CD4-positive, alpha-beta T cell treated with Interleukin-2 at 100 ng/mL for 4 hours (primary cell): ENCODE results near the gene ZBTB14.

Experiments
- DNase-seq: peaks from one replicate; pipeline ENCODE4 v3.0.0-alpha.2; 2020; ENCODE audit warnings: low spot score

ZBTB14 gene, protein sequence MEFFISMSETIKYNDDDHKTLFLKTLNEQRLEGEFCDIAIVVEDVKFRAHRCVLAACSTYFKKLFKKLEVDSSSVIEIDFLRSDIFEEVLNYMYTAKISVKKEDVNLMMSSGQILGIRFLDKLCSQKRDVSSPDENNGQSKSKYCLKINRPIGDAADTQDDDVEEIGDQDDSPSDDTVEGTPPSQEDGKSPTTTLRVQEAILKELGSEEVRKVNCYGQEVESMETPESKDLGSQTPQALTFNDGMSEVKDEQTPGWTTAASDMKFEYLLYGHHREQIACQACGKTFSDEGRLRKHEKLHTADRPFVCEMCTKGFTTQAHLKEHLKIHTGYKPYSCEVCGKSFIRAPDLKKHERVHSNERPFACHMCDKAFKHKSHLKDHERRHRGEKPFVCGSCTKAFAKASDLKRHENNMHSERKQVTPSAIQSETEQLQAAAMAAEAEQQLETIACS

DNA sequence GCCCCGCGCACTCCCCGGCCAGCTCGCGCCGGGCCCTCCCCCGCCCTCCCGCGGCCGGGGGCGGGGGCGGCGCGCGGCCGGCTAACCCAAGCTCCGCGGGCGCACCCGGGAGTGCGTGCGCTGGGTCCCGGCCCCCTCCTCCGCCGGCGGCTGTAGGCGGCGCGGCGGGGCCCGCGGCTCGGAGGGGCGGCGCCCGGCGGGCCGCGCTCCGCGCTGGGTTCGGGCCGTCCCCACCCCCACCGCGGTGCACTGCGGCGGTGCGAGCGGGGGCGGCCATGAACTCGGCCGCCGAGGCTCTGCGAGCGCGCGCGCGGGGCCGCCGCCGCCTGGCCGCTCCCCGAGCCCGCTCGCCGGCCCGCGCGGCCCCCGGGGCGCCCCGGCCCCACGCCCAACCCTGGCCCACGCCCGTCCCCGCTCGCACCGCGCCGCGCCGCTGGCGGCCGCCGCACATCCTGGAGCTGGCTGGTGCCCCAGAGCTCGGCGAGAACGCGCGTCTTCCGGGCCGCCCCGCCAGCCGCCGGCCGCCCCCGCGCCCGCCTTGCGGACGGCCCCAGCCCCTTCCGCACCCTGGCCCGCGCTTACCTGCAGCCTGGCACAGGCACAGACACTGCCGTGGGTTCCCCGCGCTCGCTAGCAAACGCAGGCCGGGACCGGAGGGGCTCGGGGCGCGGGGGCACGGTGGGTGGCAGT is at the start of gene ZBTB14:
Gene ZBTB14, minus strand, starts transcription at position 496 of the 690 bp plus-strand sequence. CDS start 2,480 bp downstream, outside the sequence.
- peak; percentile 58 for DNase-seq

DNA sequence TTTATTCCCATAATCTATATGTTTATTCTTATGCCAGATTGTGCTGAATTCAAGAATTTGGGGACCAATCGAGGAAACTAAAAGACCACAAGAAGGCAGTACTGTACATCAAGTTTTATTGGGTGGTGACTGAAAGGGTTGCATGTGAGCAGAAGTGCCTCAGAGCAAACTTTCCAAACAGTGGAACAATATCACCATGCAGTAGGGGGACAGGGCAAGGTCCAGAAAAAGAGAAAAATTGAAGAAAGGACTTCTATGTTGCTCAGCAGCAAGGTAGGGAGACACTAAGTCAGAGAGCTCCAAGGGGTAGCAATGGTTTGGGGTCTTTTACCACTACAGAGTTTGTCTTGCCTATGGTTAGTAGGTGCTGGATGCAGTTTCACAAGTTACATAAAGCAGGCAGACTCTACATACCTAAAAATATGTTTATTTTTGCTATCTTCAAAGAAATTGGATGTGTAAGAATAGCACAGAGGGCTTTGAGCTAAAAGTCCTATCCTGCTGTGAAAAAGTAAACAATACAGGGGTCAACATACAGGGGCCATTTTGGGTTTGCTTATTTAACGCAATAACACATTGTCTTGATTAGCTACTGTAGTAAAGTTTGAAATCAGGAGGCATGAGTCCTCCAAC is 43.8 kb upstream of the ZBTB14 start:
- no peak for DNase-seq

DNA sequence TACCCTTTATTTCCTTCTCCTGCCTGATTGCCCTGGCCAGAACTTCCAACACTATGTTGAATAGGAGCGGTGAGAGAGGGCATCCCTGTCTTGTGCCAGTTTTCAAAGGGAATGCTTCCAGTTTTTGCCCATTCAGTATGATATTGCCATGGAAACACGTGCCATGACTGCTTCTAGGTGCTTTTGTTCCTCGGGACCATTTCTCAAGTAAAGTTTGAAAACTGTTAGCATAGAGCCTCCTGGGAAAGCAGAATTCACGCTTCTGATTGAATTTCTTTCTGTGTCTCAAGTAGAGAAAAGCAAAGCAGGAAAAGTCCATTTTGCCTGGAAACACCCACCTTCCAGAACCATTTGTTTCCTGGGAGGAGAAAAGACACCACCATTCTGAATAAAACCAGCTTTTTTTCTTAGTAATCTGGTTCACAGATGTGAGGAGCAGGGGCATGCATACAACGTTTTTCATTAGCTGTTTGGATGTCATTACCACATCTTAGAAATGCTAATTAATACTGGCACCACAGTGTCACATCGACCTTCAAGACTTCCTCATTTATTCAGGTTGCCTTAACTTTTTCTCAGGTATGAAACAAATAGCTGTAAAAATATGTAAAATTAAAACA is 39.0 kb upstream of the ZBTB14 start:
- DNase-seq = no peak

DNA sequence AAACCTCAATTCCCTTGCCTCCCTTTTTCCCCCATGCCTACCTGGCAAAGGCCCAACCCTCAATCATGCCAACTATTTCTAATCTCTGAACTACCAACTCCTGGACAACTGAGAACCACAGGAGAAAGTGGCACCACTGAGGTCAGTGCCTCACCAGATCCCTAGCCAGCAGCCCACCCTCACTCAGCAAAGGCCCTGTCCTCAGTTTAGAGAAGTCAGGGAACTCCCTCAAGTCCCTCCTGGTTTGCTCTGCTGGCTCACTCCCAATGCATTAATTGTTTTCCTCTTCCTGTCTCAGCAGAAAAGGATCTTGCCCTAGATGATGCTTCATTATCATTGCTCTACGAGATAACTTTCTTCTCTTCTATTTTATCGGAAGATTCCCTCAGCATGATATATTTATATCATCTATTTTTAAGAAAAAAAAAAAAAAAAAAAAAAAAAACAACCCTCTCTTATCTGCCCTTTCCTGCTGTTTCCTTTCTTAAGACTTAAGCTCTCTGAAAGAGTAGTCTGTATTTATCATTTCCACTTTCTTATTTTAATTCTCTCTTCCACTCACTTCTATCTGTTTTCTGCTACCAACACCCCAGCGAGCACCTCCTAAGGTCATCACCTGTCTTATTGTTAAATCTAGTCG is 22.7 kb upstream of the ZBTB14 start:
- DNase-seq = no peak

DNA sequence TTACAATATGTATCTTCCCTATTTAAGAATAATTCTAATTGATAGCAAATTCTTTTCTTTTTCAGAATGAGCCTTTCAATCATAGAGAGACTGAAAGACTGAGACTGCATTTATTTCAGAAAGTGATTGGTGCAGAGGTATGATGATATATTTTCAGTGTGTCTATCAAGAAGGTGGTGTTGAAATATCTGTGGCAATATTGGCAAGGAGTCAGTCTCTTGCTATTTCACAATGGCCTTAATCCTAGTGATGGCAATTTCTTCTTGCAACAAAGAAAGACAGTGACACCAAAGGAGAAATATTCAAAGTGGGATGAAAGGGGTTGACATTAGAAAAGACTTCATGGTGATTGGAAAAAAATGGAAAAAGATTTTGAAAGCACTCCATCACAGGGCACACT is 21.7 kb upstream of the ZBTB14 start:
- no peak for DNase-seq

DNA sequence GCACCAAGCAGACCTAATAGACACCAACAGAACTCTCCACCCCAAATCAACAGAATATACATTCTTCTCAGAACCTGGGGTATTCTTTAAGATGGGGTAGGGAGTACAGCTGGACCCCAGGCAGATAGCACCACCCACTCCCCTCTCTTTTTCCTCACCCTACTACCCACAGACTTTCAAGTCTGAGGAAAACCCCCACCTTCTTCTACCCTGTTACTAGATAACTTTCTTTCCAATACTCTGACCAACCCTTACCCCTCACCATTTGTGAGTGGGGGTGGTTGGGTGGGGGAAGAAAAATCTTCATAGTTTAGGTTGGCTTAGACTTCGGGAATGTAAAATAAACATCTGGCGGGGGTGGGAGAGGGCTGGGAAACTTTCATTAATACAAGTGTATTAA is 20.3 kb upstream of the ZBTB14 start:
- no peak for DNase-seq

DNA sequence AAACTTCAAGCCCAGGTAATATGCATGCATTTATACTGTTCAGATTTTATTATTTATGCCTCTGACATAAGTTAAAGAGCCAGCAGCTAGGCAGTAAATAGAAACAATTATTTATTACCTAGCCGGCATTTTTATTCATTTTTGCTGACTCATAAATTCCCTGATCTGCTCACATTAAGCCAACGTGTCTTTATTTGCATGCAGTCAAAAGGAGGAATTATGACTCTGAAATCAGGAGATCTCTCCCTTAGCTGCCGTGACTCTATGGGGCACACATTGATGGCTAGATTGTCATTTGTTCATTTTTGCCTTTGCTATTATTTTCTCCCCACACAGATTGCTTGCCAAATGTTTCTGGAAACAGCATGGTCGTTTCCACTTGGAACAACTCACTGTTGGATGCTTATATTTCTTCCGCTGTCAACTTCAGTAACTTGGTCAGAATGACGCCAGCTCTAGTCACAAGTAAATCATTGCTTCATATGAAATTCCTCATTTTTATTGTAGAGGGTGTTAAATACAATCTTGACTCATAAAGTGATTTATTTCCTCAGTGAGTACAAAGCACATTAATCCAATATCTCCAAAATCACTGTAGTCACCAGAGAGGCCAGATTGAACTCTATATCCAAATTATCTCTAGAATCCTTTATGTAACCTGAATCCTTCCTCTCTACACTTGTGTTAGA is 15.9 kb upstream of the ZBTB14 start:
- DNase-seq = no peak

DNA sequence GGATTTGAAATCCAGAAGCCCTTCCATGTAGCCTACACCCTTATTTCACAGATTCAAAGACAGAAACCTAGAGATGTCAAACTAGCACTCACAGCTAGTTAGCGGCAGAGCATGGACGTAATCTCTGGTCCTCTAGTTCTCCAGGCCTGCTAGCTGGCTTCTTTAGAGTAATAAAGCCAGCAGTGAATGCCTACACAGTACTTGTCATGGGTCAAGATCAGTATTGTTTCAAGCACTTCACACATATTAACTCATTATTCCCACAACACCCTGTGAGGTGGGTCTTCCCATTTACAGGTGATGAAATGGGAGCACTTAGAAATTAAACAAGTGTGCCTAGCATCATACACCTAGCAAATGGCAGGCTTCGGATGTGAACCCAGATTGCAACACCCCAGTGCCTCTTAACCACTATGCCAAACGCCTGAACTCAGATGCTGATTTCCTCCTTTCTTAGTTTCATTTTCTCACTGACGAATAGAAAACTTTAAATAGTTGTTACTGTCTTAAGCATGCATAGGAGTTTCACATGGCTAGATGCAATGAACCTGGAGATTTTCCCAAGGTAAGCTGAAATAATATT is 14.5 kb upstream of the ZBTB14 start:
- peak; percentile 50 for DNase-seq

DNA sequence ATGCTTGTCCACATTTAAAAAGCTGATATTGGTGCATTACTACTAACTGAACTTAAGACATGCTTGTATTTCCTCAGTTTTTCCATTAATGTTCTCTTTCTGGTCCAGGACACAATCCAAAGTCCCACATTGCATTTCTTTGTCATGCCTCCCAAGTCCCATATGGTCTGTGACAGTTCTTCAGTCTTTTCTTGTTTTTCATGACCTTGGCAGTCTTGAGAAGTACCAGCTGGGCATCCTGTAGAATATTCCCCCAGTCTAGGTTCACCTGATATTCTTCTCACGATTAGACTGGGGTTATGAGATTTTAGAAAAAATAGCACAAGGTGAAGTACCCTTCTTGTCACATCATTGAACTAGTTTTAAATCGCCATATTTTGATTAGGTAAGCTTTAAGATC is 10.3 kb upstream of the ZBTB14 start:
- DNase-seq = no peak

DNA sequence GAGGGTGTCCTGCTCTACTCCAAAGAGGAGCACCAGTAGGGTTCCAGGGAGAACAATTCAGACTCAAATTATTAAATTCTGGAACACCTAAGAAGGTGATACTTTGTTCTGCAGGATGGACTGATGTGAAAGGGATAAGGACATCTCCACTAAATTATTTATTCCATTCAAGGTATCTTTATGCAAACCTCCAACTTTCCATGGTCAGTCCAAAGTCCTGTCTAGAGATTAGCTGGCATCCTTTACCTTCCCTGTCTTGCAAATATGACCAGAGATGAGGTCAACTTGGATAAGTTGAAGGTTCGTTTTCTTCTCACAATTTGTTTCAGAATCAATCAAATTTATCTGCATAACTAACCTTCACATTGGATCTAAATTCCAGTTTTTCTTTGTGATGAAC is 8.7 kb upstream of the ZBTB14 start:
- no peak for DNase-seq

DNA sequence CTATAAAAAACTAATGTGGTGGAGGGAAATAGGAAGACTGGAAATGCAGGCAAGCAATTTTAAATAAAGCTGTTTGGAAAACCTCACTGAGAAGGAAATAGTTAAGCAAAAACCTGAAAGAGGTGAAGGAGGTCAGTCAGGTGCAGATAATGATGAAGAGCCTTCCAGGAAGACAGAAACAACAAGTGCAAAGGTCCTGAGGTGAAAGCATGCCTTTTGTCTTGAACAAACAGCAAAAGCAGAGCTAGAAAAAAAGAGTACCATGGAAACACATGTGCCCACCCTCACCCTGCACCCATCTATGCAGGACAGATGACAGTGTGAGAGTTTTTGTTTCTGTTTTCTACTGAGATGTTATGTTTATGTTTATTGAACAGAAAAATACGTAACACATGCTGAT is 8.1 kb upstream of the ZBTB14 start:
- DNase-seq = no peak

DNA sequence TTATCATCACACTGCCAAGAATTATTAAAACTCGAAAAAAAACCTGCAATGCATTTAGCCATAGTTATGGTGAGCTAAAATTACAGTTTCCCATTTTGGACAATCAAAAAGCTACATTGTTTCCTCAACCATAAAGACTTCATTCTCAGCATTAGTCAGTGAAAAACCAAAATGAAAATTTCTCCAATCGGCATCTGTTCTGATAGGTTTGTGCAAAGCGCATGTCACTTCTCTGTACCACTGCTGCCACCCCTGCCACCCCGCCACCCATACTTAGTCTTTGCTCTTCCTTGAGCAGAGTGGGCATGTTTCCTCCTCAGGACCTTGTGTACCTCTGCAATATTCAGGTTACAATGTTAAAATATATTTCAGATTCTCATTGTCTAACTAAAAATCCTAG is 7.1 kb upstream of the ZBTB14 start:
- no peak for DNase-seq

DNA sequence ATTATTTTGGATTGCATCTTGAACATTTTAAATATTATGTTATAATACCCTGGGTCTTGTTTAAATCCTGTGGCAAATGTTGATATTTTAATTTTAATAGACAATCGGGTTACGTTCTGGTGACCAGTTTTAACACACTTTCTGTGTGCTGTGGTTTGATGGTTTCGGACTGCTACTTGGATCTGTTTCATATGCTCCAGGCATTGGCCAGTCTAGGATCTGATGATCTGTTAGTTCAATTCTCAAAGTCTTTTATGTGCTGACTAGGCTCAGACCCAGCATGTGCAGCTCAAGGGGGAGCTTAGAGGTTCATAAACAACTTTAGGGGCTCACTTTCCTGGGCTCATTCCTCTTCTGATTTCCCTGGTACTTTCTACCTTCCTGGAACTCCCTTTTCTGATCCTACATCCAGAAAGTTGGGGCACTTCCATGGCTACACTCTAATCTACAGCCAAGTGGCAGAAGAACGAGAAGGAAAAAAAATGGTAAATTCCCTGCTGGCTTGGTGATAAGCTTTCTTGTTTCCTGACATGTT is 5.0 kb upstream of the ZBTB14 start:
- no peak for DNase-seq

DNA sequence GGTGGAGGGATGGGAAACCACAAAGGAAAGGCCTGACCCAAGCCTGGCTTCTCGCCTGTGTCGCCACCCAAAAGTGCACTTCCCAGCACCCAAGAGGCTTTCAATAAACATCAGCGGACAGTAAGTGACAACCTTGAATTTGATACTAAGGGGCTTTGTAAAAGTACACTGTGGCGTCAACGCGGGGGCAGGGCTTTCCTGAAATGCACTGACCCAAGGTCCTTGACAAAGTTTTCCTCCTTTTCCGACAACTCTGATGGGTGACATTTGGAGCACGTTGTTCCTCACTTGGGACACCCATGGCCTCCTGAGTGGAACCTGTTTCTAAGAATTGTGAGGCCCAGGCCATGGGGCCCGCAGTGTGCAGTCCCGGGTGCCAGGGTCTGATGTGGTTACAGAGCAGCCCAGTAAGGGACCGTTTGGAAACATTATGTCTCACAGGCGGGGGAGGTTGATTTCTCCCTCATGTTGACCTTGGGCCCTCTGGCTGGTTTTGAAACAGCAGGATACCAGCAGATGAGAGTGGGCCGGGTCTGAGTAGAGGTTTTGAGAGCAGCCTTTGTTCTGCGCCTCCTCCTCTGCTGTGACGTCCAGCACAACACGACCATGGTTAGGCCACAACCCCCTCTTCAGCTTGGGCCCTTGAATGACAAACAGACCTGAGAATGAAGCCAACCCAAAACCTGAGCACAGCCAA is 2.8 kb upstream of the ZBTB14 start:
- no peak for DNase-seq

DNA sequence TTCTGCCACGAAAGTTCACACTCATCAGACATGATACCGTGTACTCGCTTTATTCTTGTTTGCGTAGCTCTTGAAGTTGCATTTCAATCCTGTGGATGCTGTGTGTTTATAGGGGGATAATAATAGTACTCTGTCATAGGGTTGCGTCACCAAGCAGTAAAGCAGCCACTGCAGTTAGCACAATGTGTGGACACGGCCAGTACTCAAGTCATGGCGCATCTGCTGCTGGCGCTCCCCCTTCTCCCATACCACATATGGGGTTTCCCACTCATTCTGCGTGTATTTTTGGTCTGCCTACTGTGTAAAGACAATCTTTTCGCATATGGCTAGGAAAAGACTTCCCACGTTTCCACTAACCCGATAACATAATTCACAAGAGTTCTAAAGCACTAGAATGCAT is 2.1 kb upstream of the ZBTB14 start:
- DNase-seq = no peak

DNA sequence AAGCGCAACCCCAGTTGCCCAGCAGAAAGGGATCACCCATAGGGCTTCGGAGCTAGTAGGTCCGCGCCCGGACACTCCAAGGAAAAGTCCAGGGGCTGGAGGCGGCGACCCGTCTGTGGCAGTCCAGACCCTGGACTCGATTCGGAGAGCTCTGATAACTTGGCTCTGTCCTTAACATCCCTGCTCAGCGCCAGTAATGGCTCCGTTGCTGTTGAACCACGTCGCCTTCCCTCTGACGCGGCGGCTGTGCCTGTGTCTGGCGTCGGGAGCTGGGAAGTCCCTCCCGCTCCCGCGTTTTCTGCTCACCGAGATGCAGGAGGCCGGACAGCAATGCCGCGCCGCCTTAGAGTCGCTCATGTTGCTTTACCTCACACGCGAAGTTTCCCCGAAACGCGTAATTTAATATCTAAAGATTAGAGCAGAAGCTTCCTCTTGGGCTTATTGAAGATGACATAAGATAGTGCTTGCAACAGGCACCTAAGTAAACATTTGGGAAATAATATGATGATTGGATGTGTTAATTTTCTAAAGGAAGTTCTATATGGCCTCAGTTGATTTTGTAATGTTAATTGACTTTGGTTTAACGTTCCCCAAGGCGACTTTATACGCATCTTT is 1.3 kb upstream of the ZBTB14 start:
- DNase-seq = peak; percentile 47

DNA sequence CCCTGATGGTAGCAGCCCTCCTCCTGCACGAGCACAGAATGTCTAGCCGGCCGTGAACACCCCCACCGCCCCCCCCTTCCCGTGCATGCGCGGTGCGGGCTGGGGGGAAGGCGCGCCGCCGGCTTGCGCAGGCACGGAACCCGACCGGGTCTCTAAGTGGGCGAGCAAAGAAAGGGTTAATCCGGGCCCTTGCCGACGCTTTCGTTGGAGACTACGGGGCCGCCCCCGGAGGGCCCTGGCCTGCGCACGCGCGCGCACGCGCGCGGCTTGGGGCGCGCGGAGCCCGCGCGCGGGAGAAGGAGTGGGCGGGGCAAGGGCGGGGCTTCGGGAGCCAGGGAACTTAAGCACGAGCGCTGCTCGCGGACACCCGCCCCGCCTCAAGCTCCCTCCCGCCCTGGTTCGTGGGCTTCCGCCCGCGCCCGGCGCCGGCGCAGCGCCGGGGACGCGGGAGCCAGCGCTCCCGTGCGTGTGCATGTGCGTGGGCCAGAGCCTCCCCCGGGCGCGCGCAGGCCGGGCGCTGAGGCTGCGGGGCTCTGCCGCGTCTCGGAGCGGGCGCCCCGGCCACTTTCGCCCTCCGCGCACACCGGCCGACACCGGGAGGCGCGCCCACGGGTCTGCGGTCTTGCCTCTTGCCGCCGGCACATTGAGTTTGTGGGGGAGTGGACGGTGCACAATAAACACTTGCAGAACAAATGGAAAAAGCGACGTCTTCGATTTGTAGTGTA is 617 bp upstream of the ZBTB14 start:
- peak; percentile 96 for DNase-seq

DNA sequence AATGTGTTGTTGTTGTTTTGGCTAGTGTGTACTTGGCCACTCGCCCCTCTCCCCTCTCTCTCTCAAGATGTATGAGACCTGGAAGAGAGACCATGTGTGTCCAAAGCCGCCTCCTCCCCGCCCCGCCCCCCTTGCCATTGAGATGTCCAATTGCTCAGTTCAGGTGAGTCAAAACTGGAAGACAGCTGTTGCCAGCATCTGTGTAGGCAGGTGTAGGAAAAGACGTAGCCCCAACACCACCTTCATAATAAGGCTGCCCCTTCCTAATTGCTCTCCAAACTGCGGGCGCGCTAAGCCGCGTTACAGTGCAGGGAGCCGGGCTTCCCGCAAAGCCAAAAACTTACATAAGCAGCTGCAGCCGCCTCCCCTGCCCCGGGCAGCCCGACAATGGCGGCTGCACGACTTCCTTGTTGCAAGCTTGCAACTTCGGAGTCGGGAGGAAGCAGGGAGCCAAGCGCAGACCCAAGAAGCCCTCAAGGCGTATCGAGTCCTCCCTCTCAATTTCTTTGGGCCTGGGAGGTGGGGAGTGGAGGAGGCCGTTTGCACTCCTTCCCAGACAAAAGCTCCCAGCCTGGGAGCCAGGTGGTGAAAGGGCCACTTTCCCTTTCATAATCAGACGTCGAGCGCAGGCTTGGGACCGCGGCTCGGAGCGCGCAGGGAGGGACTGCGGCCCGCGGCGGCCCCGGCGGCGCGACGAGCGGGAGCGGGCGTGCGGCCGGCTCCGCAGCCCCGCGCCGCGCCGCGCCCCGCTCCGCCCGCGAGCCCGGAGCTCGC is 882 bp downstream of the ZBTB14 start:
- peak; percentile 56 for DNase-seq
